Islet precursor cell (in vitro differentiated cells): ENCODE measurements around the gene PALLD.
"Not testable (repeated sequence)": the region's sequence is repeated elsewhere in the genome, so short reads cannot be mapped to it uniquely, and the experiment has no call there.

ENCODE experiments used
- DNase-seq: peaks from one replicate; pipeline ENCODE4 v3.0.0-alpha.2; 2018

Gene PALLD

GRCh38 chr4:168803052-168803451 lies 306.2 kb downstream of the PALLD start:
- not testable (repeated sequence) for DNase-seq

- peak; percentile 95 for DNase-seq
Measured at GRCh38 chr4:168803732-168804131, 306.9 kb downstream of the PALLD start.

DNA sequence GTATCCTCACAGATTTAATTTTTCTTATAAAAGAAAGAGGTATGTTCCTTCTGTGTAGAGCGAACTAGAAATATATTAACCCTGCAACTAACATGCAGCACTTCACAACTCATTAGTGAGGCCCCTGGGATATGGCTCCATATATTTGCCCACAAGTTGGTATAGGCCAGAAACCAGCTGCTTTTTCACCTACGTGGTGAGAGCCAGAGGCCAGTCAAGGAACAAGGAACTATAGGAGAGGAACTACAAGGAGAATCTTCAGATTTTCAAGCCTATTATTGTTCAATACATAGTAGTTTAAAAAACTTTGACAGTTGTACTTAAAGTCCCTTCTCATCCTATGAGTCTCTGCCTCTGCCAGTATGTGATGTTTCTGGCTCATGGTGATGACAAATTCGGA lies 307.3 kb downstream of the PALLD start:
- DNase-seq: no peak

DNA sequence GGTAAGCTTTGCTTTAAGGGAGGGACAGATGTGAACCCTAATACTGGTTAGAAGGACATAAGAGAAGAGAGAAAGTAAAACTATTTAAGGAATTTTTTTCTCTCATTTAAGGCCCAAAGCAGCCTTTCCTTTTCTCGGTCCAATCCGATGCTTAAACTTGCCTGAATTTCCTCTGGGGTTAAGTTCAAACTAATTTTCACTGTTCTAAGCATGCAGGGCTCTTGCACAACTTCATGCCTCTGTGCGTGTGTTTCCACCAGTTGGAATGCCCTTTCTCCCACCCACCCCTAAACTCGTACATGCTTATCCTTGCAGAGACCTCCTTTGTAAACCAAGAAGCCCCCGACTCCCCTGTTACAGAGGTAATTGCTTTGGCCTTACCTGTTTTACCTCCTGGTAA lies 308.5 kb downstream of the PALLD start:
- no peak for DNase-seq

DNA sequence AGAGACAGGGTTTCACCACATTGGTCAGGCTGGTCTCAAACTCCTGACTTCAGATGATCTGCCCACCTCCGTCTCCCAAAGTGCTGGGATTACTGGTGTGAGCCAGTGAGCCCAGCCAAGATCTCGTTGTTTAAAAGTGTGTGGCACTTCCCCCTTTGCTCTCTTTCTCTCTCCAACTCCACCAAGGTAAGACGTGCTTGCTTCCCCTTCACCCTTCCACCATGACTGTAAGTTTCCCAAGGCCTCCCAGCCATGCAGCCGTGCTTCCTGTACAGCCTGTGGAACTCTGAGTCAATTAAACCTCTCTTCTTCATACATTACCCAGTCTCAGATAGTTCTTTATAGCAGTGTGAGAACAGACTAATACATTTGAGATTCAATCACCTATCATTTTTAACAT lies 309.4 kb downstream of the PALLD start:
- not testable (repeated sequence) for DNase-seq

DNA sequence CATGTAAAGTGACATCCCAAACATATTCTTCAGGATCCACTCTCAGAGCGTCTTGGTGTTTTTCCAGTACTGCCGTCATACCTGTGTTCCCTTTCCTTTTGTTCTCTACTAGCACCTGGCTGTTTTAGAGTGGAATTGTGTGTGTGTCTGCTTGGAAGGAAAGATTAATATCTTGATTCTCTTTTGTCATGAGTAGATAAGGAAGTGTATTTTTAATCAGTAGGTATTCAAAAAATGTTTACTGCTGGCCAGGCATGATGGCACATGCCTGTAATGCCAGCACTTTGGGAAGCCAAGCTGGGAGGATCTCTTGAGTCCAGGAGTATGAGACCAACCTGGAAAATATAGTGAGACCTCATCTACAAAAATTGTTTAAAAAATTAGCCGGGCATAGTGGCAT lies 314.4 kb downstream of the PALLD start:
- DNase-seq: no peak

DNA sequence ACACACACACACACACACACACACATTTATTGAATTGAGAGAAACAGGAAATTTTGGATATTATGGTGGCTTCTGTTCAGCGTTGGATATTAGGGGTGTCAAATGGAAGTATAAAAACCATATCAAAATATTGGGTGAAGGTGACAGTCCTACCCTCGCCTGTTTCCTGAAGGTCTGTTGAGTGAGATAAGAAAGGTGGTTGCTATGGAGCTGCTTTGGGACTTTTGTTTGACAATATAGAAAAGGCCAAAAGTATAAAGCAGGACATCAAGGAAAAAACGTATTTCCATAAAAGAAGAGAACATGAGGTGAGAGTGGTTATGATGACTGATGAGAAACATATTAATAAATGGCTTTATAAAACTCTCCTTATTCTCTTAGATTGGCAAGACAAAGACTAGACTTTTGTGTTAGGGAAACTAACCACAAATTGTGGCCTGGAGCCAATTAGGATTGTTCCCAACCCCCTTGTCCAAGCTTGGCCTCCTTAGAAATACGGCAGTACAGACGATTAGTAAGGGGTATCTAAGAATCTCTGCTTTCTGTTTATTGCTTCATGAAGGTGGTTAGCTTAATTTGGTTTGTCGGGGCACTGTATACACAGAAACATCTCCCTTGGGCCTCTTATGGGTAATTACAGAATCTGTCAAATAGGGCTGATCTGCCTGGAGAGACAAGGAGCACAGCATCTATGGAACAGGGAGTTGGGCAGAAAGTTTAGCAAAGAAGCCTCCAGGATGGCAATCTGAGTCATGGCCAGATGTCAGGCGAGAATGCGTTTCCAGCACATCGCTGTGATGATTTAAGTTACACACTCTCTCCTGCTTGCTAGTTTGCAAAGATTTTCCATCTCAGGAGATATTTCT lies 315.2 kb downstream of the PALLD start:
- peak; percentile 88 for DNase-seq

DNA sequence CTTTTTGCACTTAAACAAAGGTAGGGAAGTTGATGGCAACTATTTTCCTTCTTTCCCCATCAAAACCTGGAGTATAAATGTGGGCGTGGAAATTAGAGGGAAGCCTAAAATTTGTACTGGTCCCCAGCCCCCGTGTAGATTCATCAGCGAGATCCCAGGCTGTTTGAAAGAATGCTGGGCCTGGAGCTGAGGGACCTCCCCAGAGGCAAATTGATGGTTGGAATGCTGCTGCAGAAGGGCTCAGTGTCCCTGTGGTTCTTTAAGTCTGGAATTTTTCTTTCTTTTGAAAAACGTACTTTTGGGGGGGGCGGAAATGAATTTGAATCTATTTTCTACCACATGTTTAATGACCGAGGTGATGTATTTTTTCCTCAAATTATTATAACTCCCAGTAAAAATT lies 316.0 kb downstream of the PALLD start:
- DNase-seq: peak; percentile 88

DNA sequence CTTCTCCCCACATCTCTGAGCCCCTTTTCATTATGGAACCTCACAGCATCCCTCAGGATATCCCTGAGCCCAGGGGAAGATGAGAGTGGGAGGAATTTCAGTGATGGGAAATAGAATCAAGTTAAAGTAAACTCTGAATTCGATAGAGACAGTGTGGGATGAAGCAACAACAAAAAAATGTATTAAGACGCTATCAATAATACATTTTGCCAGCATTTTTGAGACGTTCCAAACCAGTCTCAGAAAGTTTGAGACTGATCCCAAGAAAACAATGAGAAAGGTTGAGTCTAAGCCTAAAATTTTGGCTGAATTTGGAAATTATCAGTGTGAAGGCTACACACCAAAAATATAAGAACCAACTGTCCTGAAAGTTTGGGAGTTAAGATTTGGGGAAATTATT lies 317.0 kb downstream of the PALLD start:
- no peak for DNase-seq

DNA sequence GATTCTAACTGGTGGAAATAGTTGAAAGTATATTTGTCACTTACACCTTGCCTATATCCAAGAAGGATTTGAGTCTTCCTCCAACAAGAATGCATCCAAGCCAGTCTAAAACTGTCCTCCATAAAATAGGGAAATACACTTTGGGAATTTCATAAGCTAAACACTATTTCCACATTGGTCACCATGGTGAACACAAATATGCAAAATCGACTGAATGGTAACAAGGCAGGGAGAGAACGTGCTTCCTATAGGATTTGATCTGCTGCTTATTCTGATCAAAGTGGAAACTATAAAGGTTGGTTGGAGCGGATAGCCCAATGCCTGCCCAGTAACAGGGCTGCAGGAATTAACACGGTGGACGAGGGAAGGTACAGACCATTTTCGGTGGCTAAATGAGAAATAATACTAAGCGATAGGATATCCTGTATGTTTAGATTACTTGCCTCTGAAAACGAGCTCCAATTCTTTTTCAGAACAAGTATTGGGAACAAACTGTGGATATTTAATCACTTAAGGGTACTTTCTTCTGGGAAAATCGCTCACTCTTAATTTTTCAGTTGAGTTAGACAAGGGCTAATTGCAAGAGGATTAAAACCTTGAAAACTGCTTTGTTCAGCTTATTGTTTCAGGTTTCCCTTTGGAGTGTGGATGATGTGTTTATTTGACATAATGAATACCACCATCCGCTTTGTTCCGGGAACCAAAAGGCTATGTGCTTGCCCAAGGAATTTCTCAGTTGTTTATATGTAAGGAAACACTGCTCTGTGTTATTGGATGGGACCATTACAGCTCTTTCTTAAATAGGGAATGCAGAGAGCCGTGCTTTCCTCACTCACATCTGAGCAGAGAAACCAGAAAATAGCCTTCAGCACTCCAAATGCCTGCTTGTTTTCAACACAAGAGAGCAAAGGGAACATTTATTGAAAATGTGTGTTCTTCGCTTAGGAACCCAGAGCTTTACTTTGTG lies 318.8 kb downstream of the PALLD start:
- DNase-seq: no peak

DNA sequence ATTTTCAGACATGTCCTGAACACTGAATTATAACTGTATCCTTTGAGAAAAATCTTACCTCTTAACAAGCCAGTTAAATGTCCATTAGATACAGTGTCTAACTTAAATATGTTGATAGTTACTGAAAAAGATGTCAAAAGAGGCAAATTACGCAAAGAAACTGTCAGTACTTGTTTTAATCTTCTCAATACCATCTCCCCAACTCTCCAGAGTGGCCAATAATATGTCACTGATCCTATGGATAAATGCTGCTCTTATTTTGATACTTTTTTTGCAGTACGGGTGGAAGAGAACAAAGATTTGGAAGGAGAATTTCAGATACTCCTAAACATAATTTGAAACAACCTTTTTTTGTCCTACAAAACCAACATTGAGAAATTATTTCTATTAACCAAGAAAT lies 320.5 kb downstream of the PALLD start:
- no peak for DNase-seq

DNA sequence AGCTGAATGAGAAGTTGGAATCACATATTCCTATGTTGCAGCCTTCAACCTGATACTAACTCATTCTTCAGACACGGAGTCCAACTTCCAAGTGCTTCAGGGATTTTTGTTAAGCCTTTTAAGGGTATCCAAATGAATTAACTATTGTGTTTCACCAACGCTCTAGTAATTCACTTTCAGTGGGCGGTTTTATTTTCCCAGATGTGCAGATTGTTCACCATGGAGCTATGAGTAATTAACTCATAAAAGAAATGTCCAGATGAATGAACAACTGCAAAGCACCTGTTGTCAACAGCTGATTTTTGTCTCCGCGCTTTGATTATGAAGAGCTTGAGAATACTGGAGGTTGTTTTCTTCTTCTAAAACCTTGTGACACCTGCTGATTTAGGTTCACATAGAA lies 325.6 kb downstream of the PALLD start:
- DNase-seq: no peak

- no peak for DNase-seq
Measured at GRCh38 chr4:168825975-168826374, 329.1 kb downstream of the PALLD start.

DNA sequence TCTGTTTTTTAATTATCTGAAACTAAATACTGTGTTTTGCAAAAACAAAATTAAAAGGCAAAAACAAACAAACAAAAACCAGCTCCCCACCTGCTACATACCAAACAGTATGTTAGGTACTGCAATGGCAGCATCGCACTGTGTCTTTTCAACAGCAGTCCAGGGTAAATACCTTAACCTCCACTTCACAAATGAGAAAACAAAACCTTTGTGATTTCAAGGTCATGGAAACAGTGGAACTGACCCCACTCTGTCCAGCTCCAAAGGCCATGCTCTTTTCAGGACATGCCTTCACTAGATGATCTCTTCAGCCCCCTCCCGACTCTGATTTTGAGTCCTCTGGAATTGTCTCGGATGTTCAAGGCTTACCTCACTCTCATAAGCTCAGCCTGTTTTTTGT lies 329.8 kb downstream of the PALLD start:
- DNase-seq: no peak

DNA sequence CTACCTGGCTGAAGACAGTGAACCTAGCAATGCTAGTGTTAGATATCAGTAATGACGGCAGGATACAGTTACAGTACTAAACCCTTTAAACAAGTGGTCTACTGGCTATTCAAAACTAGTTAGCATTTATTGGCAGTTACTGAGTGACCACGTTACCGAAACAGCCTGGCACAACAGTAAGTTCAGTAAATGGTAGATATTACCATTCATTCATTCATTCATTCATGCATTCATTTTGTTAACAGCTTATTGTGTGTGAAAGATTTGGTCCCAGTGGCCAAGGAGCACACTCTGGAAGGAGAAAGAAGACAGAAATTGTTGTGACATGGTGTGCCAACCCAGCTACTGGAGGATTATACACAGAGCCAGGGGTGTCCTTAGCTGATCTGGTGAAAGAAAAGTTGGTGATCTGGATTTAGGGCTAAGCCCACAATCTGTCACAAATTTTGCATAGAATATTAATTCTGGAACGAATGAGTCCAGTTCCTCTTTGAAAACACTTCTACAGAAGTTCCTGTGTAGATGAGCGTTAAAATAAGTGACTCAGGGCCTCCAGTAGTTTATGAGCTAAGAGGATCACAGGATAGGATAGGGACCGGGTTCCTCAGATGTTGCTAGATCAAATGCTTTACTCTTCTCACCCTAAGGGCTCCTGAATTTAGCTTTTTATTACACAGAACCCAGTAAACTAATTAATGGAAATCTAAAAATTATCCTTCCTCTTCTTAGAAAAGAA lies 334.1 kb downstream of the PALLD start:
- no peak for DNase-seq

GRCh38 chr4:168831585-168831918 lies 334.7 kb downstream of the PALLD start:
- DNase-seq: no peak

DNA sequence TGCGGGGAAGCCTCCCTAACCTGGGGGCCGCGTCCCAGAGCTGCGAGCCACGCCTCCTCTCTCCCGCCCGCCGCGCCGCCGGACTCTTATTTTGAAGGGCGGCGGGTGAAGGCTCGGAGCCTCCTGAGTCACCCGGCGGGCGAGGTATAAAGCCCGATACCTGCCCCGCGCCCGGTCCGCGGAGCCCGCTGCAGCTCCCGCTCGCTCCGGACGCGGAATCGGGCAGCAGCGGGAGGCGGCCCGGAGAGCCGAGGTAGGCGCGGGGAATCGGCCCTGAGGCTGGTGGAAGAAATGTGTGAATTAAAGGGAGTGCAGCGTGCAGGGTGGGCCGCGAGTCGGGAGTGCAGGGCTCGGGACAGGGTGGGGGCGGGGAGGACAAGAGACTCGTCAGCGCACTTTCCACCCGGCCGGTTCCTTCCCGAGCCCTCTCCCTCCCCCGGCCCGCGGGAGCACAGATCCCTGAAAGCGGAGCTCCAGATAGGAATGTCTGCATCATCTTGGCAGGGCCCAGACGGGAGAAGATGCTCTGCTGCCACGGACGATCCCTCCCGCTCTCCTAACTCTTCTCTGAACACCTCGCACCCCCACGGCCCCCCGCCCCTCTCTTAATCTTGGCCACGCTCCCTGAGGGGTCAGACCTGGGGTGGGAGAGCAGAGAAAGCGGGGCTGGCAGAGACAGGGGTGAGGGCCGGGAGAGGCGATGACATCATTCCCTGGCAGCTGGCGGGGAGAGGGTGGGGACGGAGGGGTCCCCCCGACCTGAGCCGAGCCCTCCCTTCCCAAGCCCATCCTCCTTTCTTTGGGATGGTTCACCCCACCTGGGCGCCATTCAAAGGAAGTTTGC lies 335.3 kb downstream of the PALLD start:
- DNase-seq: peak; percentile 95

- DNase-seq: peak; percentile 74
Measured at GRCh38 chr4:168832763-168833575, 336.1 kb downstream of the PALLD start.

- no peak for DNase-seq
Measured at GRCh38 chr4:168833881-168834280, 337.0 kb downstream of the PALLD start.

- no peak for DNase-seq
Measured at GRCh38 chr4:168835880-168836454, 339.1 kb downstream of the PALLD start.

DNA sequence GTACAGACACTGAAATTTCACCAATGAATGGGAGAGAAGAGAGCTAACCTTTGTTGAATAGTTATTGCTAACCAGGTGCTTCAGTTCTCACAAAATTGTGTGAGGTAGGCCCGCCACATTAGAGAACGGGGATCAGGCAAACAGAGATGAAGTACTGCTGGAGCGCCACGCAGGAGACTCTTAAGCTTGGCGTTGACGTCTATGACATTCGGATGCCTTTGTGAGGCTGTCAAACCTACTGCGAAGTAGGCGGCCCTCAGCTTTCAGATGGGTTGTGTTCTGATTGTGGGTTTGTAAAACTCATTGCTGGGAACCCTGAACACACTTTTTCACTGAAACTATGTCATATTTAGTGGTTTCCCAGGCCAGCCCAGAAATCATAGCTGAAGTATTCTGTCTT lies 339.6 kb downstream of the PALLD start:
- no peak for DNase-seq
